ENCODE results near the gene INPP5K.

Gene INPP5K

GRCh38 chr17:1504866-1505265 is 11.5 kb downstream of the INPP5K start:
- Histone ChIP-seq H3F3A (ENCODE audit: insufficient read depth, low read length) (no peaks in the 10 kb centered on the region), H3K9ac (ENCODE audit: low read length) (no peak overlapping the region), H3K27me3 (replicated peaks; ENCODE audit: insufficient read depth, low read length) (no peaks in the 10 kb centered on the region), H3K27ac (ENCODE audit: low read length) (no peak overlapping the region), H3K4me1 (ENCODE audit: low read length) (no peaks in the 10 kb centered on the region), H3K4me2 (ENCODE audit: low read depth, low read length) (no peak overlapping the region), H3K79me2 (ENCODE audit: low read length) (no peaks in the 10 kb centered on the region), H3K36me3 (replicated peaks; ENCODE audit: insufficient read depth, low read length) (no peaks in the 10 kb centered on the region), H3K9me2 (replicated peaks; ENCODE audit: insufficient read depth, low read length) (no peaks in the 10 kb centered on the region), H3K9me3 (replicated peaks; ENCODE audit: insufficient read depth, low read length) (no peaks in the 10 kb centered on the region), H3K4me3 (ENCODE audit: low read length) (no peak overlapping the region), H2AFZ (ENCODE audit: low read length) (no peak overlapping the region), H4K20me1 (ENCODE audit: insufficient read depth, low read length) (no peaks in the 10 kb centered on the region)
- TF ChIP-seq CTCF (IDR thresholded peaks at IDR 0.05; ENCODE audit: low read length) (no peak), EZH2phosphoT487 (IDR thresholded peaks at IDR 0.05; ENCODE audit: low read length) (no peak), EZH2 (optimal IDR thresholded peaks at IDR 0.05; ENCODE audit: low read depth, low read length) (no peak)
- DNase-seq, result no peak

- Histone ChIP-seq H4K20me1 (ENCODE audit: insufficient read depth, low read length) (no peaks in the 10 kb centered on the region), H3K9ac (ENCODE audit: low read length) (no peak overlapping the region), H3K27ac (ENCODE audit: low read length) (no peak overlapping the region), H3K79me2 (ENCODE audit: low read length) (no peaks in the 10 kb centered on the region), H3K9me2 (replicated peaks; ENCODE audit: insufficient read depth, low read length) (no peaks in the 10 kb centered on the region), H3K36me3 (replicated peaks; ENCODE audit: insufficient read depth, low read length) (no peaks in the 10 kb centered on the region), H3K9me3 (replicated peaks; ENCODE audit: insufficient read depth, low read length) (no peaks in the 10 kb centered on the region), H3K27me3 (replicated peaks; ENCODE audit: insufficient read depth, low read length) (no peaks in the 10 kb centered on the region), H3F3A (ENCODE audit: insufficient read depth, low read length) (no peaks in the 10 kb centered on the region), H2AFZ (ENCODE audit: low read length) (no peak overlapping the region), H3K4me2 (ENCODE audit: low read depth, low read length) (no peak overlapping the region), H3K4me1 (ENCODE audit: low read length) (no peaks in the 10 kb centered on the region), H3K4me3 (ENCODE audit: low read length) (no peak overlapping the region)
- no peak for TF ChIP-seq CTCF (IDR thresholded peaks at IDR 0.05; ENCODE audit: low read length)
- no peak for TF ChIP-seq EZH2 (optimal IDR thresholded peaks at IDR 0.05; ENCODE audit: low read depth, low read length)
- TF ChIP-seq EZH2phosphoT487 (IDR thresholded peaks at IDR 0.05; ENCODE audit: low read length), result no peak
- DNase-seq, result no peak
Observed at GRCh38 chr17:1503699-1504098, 12.7 kb downstream of the INPP5K start.

- TF ChIP-seq EZH2 (optimal IDR thresholded peaks at IDR 0.05; ENCODE audit: low read depth, low read length), result no peak
- TF ChIP-seq CTCF (IDR thresholded peaks at IDR 0.05; ENCODE audit: low read length), result no peak
- TF ChIP-seq EZH2phosphoT487 (IDR thresholded peaks at IDR 0.05; ENCODE audit: low read length), result no peak
- Histone ChIP-seq H3K9ac (ENCODE audit: low read length) (no peak overlapping the region), H4K20me1 (ENCODE audit: insufficient read depth, low read length) (no peaks in the 10 kb centered on the region), H3K4me3 (ENCODE audit: low read length) (no peak overlapping the region), H3K36me3 (replicated peaks; ENCODE audit: insufficient read depth, low read length) (no peaks in the 10 kb centered on the region), H3K9me2 (replicated peaks; ENCODE audit: insufficient read depth, low read length) (no peaks in the 10 kb centered on the region), H3K4me2 (ENCODE audit: low read depth, low read length) (no peak overlapping the region), H3K27ac (ENCODE audit: low read length) (no peak overlapping the region), H3K79me2 (ENCODE audit: low read length) (no peaks in the 10 kb centered on the region), H3F3A (ENCODE audit: insufficient read depth, low read length) (no peaks in the 10 kb centered on the region), H3K9me3 (replicated peaks; ENCODE audit: insufficient read depth, low read length) (no peaks in the 10 kb centered on the region), H2AFZ (ENCODE audit: low read length) (no peak overlapping the region), H3K4me1 (ENCODE audit: low read length) (no peaks in the 10 kb centered on the region), H3K27me3 (replicated peaks; ENCODE audit: insufficient read depth, low read length) (no peaks in the 10 kb centered on the region)
- no peak for DNase-seq
Observed at GRCh38 chr17:1498869-1499268, 17.5 kb downstream of the INPP5K start.

Measured in MM.1S (cell line).